T1000 (cell line): ENCODE data around the gene ANKDD1B.

Source experiments
- DNase-seq: peaks from one replicate; lab custom pipeline; 2025; ENCODE audit warnings: mixed read lengths; lab: John Stamatoyannopoulos, UW

ANKDD1B gene

GRCh38 chr5:75616971-75617621, 5.8 kb downstream of the ANKDD1B start:
- no peak for DNase-seq

DNA sequence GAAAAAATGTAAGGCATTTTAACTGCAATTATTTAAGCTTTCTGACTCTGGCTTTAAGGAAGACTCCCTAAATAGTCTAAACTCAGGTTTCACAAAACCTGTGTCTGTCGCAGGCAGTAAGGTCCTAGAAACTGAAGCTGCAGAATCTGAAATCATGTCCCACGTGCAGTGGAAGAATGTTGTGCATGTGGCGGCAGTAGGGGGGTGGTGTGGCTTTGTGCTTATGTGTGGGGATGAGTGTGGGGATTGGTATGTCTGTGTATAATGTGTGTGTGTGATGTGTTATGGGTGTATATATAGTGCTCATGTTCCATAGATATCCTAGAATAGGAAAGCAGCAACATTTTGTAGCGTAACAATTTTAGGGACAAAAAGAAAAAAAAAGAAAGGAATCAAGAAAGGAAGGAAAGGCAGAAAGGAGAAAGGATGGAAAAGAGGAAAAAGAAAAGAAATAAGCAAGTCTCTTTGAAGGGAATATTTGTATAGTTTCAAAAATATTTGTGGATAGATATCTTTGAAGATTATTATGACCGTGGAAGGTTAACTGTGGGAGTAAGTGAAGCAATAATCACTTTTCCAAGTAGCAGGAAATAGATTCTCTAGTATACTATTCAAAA, 6.6 kb downstream of the ANKDD1B start:
- DNase-seq: no peak

- no peak for DNase-seq
Measured at GRCh38 chr5:75620184-75620959, 9.1 kb downstream of the ANKDD1B start.

DNA sequence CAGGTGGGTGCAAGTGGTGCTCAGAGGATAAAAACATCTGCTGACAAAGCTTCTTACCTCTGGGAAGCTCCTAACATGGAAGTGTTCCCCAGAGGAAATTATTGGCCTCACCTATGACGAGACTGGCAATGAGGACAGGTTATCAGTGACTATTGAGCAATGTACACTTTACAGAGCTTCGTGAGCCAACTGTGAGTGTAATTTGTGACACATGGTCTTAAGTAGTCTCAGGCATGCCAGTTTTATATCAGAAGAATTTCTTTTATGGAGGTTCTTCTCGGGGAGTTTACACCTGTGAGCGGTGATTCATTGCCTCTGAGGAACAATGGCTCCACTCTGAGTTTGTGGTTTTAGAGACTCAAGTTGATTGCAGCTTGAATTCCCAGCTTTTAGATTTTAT, 11.3 kb downstream of the ANKDD1B start:
- no peak for DNase-seq

DNA sequence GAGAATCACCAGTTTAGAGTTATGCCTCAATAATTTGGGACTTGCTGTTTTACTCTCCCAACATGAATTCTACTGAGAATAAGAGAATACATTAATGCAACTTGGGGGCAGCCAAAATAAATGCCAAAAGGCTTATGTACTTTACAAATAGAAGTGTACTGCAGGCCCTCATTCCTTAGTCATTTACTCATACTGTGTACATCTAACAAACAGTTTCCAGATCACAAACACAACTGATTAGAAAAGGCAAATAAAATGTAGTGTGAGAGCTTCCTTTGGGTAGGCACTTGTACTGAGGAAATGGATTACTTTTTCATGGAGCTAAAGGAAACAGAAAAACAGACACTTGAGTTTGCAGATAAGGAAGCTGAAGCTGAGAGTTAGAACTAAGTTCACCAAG, 12.6 kb downstream of the ANKDD1B start:
- DNase-seq: no peak

DNA sequence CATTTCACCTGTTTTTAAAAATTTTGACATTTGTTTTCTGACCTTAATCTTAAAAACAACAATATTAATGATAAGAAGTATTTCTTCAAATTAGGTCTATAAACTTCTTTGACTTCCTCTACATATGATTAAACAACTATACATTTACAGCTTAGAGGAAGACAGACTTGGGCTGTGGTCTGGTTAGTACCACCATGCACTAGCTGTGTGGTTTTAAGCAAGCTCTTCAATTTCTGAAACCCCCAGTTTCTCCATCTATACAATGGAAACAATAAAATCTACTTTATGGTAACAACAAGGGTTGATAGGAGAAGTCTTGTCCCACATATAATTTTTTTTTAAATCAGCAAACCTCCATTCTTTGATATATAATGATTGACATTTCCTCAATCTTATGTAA, 15.7 kb downstream of the ANKDD1B start:
- DNase-seq: no peak

- no peak for DNase-seq
Measured at GRCh38 chr5:75627801-75628200, 16.5 kb downstream of the ANKDD1B start.

GRCh38 chr5:75630875-75631274, 19.6 kb downstream of the ANKDD1B start:
- no peak for DNase-seq

GRCh38 chr5:75632321-75632720, 21.1 kb downstream of the ANKDD1B start:
- DNase-seq: no peak

DNA sequence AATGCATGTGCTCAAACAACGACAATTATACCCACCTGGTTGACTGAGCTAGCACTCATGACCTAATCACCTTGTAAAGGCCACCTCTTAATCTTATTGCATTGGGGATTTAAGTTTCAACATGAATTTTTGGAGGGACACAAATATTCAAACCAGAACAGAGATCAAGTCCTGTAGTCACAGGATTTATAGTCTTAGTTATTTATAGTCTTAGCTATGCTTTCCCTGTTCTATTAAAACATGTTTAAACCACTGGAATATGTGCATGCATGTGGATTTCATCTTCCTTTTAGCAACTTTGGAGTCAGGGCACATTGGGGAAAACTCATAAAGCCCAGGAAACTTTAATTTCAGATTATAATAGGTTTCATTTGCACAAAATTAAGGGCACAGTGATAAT, 26.7 kb downstream of the ANKDD1B start:
- DNase-seq: no peak

GRCh38 chr5:75639535-75640311, 28.5 kb downstream of the ANKDD1B start:
- DNase-seq: no peak

GRCh38 chr5:75640395-75640794, 29.1 kb downstream of the ANKDD1B start:
- no peak for DNase-seq

DNA sequence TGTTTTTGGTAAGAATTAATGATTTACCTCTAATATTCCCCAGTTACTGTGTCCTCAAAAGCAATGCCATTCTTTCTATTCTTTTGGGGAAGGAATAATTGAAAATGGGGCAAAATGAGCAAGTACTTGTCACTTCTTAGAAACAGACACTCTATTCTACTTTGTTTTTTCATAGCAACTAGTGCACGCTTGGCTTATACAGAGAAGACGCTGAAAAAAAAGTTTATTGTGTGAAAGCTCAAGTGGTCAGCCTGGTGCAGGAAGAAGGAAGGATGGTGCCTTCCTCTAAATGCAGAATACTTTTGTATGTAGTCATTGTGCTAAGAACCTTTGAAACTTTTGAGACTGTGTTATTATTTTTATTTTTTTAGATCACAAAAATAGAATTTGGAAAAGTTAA, 29.6 kb downstream of the ANKDD1B start:
- no peak for DNase-seq

DNA sequence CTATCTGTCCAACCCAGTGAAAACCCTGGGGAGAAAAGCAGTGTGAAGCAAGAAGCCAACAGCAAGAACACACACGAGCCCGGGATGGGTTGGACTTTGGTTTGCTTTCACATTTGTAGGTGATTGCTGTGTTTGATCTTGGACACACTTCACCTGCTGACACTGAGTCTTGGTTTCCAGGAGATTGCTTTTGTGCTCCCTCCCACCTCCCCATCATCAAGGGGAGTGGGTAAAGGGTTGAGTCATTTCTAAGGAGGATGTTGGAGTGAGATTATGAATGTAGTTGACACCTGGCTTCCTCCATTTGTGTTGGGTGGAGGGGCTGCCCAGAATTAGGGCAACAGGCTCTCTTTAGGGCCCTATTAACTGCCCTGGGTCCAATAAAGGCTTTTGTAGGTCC, 37.5 kb downstream of the ANKDD1B start:
- no peak for DNase-seq

DNA sequence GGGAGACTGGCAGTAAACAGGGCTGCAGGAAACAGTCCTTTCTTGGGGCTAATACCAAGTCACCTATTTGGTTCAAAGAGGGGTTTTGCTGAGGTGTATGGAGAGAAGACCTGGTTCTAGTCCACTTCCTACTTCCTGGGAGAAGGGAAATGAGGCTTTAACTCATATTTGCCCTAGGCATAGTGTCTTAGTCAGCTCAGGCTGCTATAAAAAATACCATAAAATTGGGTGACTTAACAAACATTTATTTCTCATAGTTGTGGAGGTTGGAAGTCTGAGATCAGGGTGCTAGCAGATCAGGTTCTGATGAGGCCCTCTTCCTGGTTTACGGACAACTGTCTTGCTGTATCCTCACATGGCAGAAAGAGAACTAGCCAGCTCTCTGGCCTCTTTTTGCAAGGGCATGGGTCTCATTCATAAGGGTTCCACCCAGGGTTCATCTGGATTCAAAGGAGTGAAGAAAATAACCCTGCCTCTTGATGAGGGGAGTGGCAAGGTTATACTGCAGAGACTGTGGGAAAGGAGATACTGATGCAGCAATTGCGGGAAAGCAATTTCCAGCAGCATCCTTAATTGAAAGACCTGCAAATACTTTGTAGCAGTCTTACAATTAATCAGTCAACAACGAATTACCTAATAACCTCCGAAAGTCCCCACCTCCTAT, 40.5 kb downstream of the ANKDD1B start:
- DNase-seq: no peak

DNA sequence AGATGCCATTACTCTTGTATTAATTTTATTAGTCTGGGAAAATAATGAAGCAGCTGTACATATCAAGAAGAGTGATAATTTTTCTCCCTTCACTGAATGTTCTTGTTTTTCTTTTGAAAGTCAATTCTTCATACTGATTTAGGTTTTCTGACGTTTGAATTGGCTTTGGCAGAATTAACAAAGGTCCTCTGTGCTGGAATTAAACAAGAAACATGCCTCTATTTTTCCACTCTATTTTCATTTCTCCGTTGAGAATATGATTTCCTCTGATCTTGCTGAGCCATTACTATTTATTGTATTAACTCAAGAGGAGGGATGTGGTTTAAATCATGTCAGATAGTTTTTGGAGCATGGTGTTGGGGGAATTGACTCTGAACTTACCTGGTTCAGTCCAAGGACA, 42.3 kb downstream of the ANKDD1B start:
- DNase-seq: no peak

DNA sequence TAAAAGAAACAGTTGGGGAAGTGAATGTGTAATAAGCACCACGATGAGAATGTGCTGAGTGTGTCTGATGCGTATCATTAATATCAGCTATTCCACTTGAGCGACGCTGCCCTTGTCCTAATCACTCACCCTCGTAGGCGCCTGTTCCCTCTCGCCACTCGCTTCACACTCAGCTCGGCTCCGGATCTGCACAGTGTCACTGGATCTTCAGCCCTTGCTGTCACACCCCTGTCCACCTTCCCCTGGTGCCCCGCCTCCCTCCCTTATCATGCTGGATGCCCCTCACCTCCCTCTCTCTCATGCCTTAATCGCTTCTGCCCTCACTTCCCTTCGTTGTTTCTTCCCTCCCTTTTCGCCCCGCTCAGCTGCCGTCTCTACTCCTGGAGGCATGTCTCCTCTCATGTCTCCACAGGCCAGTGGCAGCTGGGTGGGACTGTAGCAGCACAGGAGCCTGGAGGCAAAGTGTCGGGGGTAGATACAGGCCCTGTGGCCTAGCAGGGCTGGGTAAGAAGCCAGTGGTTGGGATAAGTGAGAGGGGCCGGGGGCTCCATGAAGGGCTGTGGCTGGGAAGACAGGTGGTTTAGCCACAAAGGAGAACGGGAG, 43.5 kb downstream of the ANKDD1B start:
- no peak for DNase-seq

DNA sequence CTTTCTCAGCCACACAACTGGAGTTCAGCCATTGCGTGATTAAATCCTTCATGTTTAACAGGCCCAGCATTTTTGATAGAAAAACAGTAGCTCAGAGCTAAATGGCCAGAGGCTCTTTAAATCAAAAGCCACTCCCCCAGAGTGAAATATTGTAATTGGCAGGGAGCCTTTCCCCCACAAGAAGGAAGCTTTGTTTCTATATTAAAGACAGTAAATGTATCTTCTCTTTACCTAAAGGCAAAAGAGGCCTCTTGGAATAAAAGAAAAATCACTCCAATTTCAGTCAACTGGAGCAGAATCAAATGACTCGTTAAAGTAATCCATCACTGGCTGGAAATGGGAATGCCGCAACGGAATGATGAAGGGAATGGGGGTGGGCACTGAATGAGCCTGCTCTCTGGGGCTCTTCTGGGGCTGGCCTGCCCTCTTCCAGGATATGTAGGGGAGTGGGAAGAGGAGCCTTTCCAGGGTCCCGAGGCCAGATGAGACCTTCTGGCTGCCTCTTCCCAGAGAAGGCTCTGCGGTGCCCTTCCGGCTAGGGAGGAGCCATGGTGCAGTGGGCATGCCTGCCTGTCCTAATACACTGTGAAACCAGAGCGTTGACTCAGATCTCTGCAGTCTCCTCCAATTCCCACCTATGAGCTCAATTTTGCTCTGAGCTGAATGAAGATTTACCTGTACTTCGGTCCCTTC, 45.2 kb downstream of the ANKDD1B start:
- DNase-seq: no peak

DNA sequence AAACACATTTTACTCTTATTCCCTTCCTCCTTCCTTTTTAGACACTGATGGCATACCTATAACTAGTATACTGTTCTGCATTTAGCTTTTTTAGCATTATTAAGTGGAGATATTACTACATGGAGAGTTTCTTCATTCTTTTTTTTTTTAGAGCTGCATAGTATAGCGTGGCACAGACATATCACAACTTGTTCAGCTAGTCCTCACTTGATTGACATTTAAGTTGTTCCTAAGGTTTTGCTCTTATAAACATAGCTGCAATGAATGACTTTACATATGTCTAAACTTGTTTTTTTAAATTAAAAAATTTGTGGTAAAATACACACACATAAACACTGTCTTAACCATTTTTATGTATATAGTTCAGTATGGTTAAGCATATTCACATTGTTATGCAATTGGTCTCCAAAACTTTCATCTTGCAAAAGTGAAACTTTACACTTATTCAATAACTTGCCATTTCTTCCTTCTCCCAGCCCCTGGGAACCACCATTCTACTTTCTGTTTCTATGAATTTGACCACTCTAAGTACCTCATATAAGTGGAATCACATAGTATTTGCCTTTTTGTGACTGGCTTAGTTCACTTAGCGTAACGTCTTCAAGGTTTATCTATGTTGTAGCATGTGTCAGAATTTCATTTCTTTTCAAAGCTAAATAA, 48.7 kb downstream of the ANKDD1B start:
- DNase-seq: no peak

GRCh38 chr5:75660678-75661465, 49.6 kb downstream of the ANKDD1B start:
- DNase-seq: no peak
